GM12801 (cell line): Measurements from ENCODE around the gene AJUBA.

Experiments
- TF ChIP-seq, protein P1 (sequence below): IDR thresholded peaks from one replicate; pipeline ENCODE4 v1.5.1; 2011; ENCODE audit warnings: control low read depth; ENCODE audit not compliant: insufficient read length; ENCODE audit errors: extremely low read depth

The AJUBA gene

DNA sequence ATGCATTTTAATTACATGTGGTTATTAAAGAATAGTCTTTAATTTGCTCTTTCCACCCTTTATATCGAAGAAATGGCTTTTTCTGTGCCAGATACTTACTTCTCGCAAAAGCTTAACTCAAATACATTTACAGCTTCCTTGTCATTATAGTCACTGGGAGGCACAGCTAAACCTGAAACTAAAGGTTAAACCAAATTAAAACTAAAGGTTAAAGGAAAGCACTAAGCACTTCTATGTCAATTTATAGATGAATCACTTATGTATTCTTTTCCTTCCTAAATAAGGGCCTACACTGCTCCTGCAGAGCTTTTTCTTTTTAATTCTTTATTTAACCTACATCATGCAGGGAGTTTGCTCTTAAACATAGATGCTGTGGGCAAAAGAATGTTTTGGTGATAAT, 18.5 kb upstream of the AJUBA start:
- TF ChIP-seq, protein P1, sequence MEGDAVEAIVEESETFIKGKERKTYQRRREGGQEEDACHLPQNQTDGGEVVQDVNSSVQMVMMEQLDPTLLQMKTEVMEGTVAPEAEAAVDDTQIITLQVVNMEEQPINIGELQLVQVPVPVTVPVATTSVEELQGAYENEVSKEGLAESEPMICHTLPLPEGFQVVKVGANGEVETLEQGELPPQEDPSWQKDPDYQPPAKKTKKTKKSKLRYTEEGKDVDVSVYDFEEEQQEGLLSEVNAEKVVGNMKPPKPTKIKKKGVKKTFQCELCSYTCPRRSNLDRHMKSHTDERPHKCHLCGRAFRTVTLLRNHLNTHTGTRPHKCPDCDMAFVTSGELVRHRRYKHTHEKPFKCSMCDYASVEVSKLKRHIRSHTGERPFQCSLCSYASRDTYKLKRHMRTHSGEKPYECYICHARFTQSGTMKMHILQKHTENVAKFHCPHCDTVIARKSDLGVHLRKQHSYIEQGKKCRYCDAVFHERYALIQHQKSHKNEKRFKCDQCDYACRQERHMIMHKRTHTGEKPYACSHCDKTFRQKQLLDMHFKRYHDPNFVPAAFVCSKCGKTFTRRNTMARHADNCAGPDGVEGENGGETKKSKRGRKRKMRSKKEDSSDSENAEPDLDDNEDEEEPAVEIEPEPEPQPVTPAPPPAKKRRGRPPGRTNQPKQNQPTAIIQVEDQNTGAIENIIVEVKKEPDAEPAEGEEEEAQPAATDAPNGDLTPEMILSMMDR = no peak

DNA sequence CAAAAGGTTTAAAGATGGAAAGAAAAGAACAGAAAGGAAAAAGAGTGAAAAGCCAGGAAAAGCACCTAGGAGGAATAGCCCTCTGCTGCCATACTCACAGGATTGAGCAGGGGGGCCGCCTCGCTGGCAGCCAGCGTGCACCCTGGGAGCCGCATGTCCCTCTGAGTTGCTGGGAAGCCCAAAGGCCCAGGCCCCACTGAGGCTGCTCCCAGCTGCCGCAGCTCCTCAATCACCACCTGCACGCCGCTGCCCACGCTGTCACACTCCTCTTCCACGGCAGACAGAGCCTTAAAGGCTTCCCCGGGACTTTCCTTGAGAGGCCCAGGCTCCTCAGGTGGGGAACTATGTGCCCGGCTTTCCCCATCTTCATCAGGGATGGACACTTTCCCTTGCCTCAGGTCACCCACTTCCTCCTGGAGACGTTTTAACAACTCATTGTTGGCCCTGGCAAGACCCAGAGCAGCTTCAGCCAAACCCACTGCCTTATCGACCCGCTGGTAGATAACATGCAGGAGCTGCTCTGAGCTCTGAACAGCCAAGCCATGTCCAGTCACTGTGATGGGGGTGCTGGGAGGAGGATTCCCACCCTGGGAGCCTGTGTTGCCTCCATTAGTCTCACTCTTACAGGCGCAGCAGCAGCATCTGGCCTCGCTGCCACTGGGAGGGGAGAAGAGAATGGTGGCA, 16.1 kb upstream of the AJUBA start:
- TF ChIP-seq, protein P1 = no peak

DNA sequence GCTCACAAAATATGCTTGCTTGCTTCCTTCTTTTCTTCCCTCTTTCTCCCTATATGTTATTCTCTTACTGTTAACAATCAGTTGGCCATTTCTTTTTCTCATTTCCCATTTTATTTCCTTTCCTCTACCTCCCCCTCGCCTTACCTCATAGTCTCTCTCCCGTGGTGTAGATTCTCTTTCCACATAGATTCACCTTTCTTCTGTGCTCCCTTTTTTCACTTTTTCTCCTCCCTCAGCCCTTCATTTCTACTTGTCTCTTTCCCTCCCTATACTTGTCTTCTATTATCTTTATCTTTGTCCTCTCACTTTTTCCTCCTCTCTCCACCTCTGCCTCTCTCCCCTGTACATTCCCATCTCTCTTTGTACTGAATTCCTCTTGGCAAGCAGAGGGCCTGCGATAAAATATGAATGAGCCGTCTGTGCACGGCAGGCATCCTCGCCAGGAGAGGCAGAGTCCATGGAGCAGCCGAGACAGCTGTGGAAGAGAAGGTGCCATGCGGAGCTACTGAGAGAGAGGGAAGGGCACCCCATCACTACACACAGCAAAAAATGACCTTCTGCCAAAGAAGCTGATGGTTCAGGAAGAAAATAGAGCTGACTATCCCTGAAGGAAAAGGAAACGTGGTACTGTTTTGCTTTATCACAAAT, 15.4 kb upstream of the AJUBA start:
- TF ChIP-seq, protein P1 = no peak

DNA sequence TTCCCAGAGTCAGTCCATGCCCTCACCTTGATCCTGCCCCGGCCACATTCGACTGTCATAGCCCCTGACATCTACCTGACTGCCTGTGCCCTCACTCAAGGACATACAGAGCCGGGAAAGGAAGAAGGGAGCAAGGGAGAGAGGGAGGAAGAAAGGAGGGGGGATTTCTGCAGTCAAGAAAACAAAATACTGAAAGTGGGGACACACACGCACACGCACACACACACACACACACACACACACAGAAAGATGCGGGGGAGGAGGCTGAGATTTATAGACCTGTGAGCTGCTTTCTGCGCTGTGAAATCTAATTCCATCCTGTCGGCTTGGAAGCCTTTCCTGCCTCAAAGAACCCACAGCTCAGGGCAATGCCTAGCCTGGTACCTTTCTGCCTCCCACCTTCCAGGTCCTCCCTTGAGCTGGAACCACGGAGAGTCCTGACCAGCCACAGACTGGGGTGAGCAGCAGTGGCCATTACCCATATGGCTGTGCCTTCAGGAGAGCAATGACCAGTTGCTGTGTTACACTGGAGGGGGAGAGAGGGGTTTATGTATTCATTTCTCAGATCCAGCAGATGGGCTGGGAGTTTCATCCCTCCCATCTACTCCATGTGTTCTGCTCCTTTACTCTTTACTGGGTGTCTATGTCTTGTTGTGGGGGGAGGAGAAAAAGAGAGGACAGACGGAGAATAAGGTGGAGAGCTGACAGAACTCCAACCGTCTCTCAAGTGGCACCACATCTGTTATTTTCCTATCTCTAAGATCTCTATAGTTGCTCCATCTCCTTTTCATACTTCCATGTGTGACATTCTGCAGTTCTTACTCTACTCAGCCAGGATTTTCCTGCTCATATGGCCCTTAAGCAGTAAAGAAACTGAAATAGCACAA, 14.7 kb upstream of the AJUBA start:
- TF ChIP-seq, protein P1 = no peak

DNA sequence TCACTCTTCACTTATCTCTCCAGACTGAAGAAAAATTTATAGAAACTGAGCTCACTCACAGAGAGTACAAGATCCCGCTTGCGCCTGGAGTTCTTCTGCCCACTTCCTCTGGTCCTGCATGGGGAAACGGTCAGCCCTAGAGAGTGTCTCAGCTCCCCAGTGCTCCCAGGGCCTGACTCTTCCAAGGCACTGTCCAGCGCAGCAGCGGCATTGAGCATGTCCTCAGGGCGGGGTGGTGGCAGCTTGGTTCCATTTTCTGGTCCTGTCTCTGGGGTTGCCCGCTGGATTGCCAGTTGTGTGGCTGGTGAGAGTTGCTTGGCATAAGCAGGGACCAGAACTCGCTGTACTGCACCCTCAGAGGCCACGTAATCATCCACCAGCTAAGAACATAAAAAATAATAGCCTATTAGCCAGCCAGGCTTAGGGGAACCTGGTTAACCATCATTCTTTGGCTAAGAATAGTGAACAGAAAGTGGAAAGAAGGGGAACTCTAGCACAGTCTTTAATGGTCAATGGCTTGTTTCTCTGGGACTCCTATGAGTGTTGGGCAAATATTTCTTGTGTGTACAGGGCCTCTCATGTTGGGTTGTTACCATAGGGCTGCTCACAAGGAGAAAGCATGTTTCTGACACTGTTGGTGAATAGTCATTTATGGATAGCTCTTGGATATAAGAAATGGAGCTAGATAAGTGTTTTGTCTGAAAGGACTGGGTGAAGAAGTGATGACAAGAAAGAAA, 13.7 kb upstream of the AJUBA start:
- TF ChIP-seq, protein P1 = no peak

DNA sequence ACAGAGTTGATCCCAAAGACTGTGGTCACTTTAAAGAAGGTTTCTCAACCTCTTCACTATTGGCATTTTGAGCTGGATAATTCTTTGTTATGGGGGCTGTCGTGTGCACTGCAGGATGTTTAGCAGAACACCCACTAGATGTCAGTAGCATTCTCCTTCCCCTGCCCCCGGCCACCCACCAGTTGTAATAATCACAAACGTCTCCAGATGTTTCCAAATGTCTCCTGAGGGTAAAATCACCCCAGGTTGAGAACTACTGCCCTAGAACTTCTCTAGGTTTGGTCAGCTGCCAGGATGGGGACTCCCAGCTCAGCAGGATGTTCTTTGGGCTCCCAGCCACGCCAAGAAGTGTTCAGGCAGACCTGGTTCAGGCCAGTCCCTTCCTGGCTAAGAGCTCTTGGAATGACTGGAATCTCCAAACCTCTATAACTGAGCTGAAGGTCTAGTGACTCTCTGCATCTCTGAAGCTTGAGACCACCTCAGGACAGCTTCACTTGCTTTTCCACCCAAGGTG, 12.5 kb upstream of the AJUBA start:
- TF ChIP-seq, protein P1 = no peak
